Measurements from ENCODE around the gene CNDP1.

CNDP1 gene

GRCh38 chr18:74589811-74590210, 55.5 kb downstream of the CNDP1 start:
- no peak overlapping the region for H3K4me3 Mint-ChIP-seq
- H3K36me3 Mint-ChIP-seq (ENCODE audit: low read depth), result peaks cover 26% of the 10 kb centered on the region
- peaks cover 4% of the 10 kb centered on the region for H3K27me3 Mint-ChIP-seq
- no peak for DNase-seq
- H3K27ac Mint-ChIP-seq, result no peak overlapping the region
- H3K9me3 Mint-ChIP-seq, result peaks cover 2% of the 10 kb centered on the region
- H3K4me1 Mint-ChIP-seq (ENCODE audit: low read depth), result peaks cover 33% of the 10 kb centered on the region

GRCh38 chr18:74590671-74591070, 56.4 kb downstream of the CNDP1 start:
- no peak for DNase-seq
- Mint-ChIP-seq H3K9me3 (peaks cover 2% of the 10 kb centered on the region), H3K36me3 (ENCODE audit: low read depth) (peaks cover 35% of the 10 kb centered on the region), H3K4me3 (no peak overlapping the region), H3K27ac (peak overlapping the region; percentile 31), H3K4me1 (ENCODE audit: low read depth) (peaks cover 42% of the 10 kb centered on the region), H3K27me3 (peaks cover 4% of the 10 kb centered on the region)

- DNase-seq, result no peak
- Mint-ChIP-seq H3K4me1 (ENCODE audit: low read depth) (peaks cover 56% of the 10 kb centered on the region), H3K36me3 (ENCODE audit: low read depth) (peaks cover 57% of the 10 kb centered on the region), H3K9me3 (peaks cover 2% of the 10 kb centered on the region), H3K27ac (peak overlapping the region; percentile 97), H3K27me3 (no peaks in the 10 kb centered on the region), H3K4me3 (peak overlapping the region; percentile 96)
Observed at GRCh38 chr18:74595431-74595830, 61.1 kb downstream of the CNDP1 start.

DNA sequence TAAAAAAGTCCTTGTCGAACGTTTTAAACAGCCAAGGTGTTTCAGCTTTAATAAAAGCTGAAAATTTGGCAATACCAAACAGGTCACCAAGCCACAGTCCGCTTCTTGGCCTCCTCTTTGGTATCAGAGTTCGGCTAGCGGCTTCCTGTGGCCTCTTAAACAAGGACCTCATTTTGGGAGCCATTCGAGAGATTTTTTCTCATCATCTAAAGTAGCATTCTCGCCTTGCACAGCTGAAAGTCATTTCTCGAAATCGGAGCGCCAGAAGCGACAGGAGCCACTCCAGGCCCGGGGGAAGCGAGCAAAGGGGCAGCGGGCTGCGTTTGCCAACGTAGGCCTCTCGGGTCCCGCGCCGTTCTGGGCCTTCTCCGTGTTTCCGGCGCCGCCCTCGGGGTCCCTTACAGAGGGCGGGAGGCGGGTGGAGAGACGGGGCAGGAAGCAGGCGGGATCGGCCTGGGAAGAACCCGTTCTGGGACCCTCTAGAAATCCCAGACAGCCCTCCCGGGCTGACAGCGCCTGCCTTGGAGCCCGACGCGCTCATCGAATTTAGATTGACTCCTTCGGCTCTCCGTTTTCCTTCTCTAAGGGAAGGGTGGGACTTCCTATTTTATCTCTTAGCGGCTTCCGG, 62.8 kb downstream of the CNDP1 start:
- peaks cover 58% of the 10 kb centered on the region for H3K36me3 Mint-ChIP-seq (ENCODE audit: low read depth)
- peak overlapping the region; percentile 97 for H3K27ac Mint-ChIP-seq
- peaks cover 52% of the 10 kb centered on the region for H3K4me1 Mint-ChIP-seq (ENCODE audit: low read depth)
- H3K4me3 Mint-ChIP-seq, result peak overlapping the region; percentile 96
- H3K27me3 Mint-ChIP-seq, result no peaks in the 10 kb centered on the region
- peak; percentile 85 for DNase-seq
- H3K9me3 Mint-ChIP-seq, result peaks cover 2% of the 10 kb centered on the region

DNA sequence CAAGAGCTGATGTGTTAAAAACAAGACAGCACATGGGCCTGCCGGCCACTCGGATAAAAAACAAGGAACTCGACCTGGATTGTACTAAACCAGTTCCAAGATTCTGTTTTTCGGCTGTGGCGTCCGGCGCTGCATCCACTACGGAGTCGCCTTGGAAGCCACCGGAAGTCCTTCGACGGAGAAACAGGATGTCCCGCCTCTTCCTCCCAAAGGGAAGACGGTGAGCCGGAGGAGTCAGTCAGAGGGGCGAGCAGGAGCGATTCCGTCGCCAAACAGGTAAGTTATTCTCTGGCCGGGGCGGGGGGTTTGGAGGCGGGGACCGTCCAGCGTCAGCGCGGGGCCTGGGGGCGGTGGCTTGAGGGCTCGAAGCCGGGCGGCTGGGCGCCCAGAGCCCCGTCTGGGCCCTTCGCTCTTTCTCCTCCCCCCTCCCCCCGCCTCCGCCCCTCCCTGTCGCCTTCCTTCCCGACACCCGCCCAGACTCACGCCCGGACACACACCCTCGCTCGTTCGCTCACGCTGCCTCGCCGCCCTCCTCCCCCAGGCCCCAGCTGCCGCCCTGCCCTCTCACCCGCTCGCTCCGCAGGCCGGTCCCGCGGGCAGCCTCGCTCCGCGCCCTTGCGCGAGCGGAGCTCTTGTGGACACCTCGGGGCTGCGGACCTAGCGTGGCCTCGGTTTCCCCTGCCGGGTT, 63.5 kb downstream of the CNDP1 start, which contains the start of gene ZNF407:
Gene ZNF407, plus strand, starts transcription at position 209 of the 688 bp plus-strand sequence. CDS start 33,150 bp downstream, outside the sequence.
- peaks cover 53% of the 10 kb centered on the region for H3K4me1 Mint-ChIP-seq (ENCODE audit: low read depth)
- H3K9me3 Mint-ChIP-seq, result peaks cover 2% of the 10 kb centered on the region
- H3K4me3 Mint-ChIP-seq, result peak within 1 kb of the TSS; percentile 96
- peak within 1 kb of the TSS; percentile 97 for H3K27ac Mint-ChIP-seq
- DNase-seq, result peak; percentile 93
- H3K27me3 Mint-ChIP-seq, result no peaks in the 10 kb centered on the region
- peaks cover 53% of the 10 kb centered on the region for H3K36me3 Mint-ChIP-seq (ENCODE audit: low read depth)

DNA sequence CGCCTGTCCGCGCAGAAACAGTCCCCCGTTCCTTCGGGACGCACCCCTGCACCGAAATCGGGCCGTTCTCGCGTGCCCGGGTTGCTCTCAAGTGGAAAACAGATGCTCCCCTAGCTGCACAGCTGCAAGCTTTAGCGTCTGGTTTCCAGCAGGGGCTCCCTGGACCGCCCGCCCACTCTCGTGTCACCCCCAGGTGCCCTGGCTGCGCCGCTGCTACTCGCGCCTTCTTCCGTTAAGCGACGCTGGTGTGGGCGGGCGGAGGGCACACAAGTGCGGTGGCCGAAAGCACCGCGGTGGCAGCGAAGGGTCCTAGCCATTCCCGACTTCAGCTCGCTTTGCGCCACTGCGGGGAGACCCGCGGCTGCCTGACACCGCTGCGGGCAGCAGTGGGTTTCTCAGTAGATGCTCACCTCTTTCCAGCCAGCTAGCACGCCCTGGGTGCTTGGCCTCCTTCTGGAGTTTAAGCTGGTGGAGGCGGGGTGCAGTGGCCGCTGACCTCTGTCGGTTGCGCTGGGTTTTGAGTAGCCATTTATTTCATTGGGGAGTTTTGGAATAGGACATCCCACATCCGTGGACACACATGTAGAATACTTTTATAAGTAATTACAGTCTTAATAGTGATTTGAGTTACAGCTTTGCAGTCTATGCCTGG, 64.2 kb downstream of the CNDP1 start:
- peak overlapping the region; percentile 97 for H3K27ac Mint-ChIP-seq
- DNase-seq, result peak; percentile 80
- H3K27me3 Mint-ChIP-seq, result no peaks in the 10 kb centered on the region
- H3K4me1 Mint-ChIP-seq (ENCODE audit: low read depth), result peaks cover 50% of the 10 kb centered on the region
- H3K4me3 Mint-ChIP-seq, result peak overlapping the region; percentile 96
- H3K9me3 Mint-ChIP-seq, result peaks cover 2% of the 10 kb centered on the region
- H3K36me3 Mint-ChIP-seq (ENCODE audit: low read depth), result peaks cover 47% of the 10 kb centered on the region

GRCh38 chr18:74604361-74604760, 70.1 kb downstream of the CNDP1 start:
- Mint-ChIP-seq H3K9me3 (no peaks in the 10 kb centered on the region), H3K4me1 (ENCODE audit: low read depth) (peaks cover 39% of the 10 kb centered on the region), H3K4me3 (no peak overlapping the region), H3K36me3 (ENCODE audit: low read depth) (peaks cover 8% of the 10 kb centered on the region), H3K27me3 (no peaks in the 10 kb centered on the region), H3K27ac (no peak overlapping the region)
- no peak for DNase-seq

GRCh38 chr18:74604774-74605173, 70.5 kb downstream of the CNDP1 start:
- no peaks in the 10 kb centered on the region for H3K27me3 Mint-ChIP-seq
- H3K4me3 Mint-ChIP-seq, result no peak overlapping the region
- peaks cover 39% of the 10 kb centered on the region for H3K4me1 Mint-ChIP-seq (ENCODE audit: low read depth)
- H3K9me3 Mint-ChIP-seq, result no peaks in the 10 kb centered on the region
- no peak overlapping the region for H3K27ac Mint-ChIP-seq
- DNase-seq, result no peak
- H3K36me3 Mint-ChIP-seq (ENCODE audit: low read depth), result peaks cover 8% of the 10 kb centered on the region

DNA sequence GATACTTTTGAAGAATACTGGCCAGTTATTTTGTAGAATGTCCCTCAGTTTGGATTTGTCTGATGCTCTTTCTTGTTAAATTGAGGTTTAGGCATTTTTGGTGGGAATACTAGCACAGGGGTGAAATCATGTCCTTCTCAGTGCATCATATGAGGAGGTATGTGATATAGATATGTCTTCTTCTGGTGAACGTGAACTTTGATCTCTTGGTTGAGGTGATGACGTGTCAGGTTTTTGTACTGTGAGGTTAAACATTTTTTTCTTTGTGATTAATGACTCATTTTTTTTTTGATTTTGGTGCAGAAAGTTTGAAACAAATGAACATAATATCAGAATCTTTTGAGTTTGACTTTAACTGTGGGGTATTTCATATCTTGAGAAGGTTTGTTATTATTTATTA, 74.4 kb downstream of the CNDP1 start:
- H3K27ac Mint-ChIP-seq, result no peak overlapping the region
- H3K4me1 Mint-ChIP-seq (ENCODE audit: low read depth), result peaks cover 46% of the 10 kb centered on the region
- H3K4me3 Mint-ChIP-seq, result no peak overlapping the region
- DNase-seq, result no peak
- no peaks in the 10 kb centered on the region for H3K9me3 Mint-ChIP-seq
- no peaks in the 10 kb centered on the region for H3K27me3 Mint-ChIP-seq
- peaks cover 3% of the 10 kb centered on the region for H3K36me3 Mint-ChIP-seq (ENCODE audit: low read depth)

DNA sequence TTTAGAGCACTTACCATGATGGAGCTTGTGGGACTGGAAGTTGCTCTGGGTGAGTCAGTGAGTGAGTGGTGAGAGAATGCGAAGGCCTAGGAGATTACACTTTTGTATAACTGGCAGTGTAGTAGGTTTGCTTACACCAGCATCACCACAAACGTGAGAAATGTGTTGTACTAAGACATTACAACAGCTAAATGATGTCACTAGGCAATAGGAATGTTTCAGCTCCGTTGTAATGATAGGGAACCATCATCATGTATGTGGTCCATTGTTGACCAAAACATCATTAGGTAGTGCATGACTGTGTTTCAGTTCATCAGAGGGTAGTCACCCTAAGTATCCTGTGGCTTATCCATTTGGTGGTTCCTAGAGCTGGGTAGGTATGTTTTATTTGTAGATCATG, 75.2 kb downstream of the CNDP1 start:
- Mint-ChIP-seq H3K27me3 (no peaks in the 10 kb centered on the region), H3K4me1 (ENCODE audit: low read depth) (peaks cover 42% of the 10 kb centered on the region), H3K9me3 (no peaks in the 10 kb centered on the region), H3K36me3 (ENCODE audit: low read depth) (peaks cover 2% of the 10 kb centered on the region), H3K27ac (no peak overlapping the region), H3K4me3 (no peak overlapping the region)
- DNase-seq, result no peak

DNA sequence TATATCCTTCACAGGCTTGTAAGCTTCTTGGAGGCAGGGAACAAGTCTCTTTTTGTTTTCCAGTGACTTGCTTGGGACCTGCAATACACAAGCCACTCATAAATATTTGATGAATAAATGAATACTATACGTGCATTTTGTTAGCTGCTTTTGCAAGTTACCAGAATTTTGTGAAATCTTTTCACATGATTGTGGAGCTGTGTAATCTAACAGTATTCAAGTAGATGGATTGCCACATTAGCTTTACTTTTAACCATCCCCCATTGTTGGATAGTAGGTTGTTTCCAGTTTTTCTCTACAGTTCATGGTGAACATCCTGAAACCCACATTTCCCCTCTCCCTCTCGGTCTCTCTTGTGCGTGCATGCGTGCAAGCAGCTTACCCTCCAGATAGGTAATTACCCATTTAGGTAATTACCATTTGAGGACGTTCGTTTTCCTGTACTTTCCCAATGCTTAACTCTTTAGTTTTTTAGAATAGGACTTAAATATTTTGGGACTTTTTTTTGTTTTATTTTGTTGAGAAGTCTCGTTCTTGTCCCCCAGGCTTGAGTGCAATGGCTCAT, 75.8 kb downstream of the CNDP1 start:
- no peak for DNase-seq
- H3K4me1 Mint-ChIP-seq (ENCODE audit: low read depth), result peaks cover 39% of the 10 kb centered on the region
- H3K27ac Mint-ChIP-seq, result no peak overlapping the region
- H3K27me3 Mint-ChIP-seq, result no peaks in the 10 kb centered on the region
- no peaks in the 10 kb centered on the region for H3K9me3 Mint-ChIP-seq
- peaks cover 4% of the 10 kb centered on the region for H3K36me3 Mint-ChIP-seq (ENCODE audit: low read depth)
- H3K4me3 Mint-ChIP-seq, result no peak overlapping the region

DNA sequence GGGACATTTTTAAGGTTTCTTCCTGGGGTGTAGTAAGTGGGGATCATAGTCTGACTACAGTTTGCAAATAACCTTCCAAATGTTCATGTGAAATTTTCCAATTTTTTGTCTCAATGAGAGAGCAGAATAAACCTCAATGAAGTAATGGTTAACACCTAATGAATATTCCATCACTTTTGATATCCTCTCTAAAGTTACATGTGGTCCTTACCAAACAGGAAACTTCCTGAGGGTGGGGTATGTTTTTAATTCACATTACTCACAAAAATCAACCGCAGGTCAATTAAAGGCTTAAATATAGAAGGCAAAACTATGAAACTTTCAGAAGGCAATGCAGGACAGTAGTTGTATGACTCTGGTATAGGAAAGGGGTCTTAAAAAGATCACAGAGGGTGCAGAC, 76.6 kb downstream of the CNDP1 start:
- DNase-seq, result no peak
- Mint-ChIP-seq H3K27me3 (no peaks in the 10 kb centered on the region), H3K9me3 (no peaks in the 10 kb centered on the region), H3K36me3 (ENCODE audit: low read depth) (peaks cover 4% of the 10 kb centered on the region), H3K27ac (no peak overlapping the region), H3K4me3 (no peak overlapping the region), H3K4me1 (ENCODE audit: low read depth) (peaks cover 41% of the 10 kb centered on the region)

DNA sequence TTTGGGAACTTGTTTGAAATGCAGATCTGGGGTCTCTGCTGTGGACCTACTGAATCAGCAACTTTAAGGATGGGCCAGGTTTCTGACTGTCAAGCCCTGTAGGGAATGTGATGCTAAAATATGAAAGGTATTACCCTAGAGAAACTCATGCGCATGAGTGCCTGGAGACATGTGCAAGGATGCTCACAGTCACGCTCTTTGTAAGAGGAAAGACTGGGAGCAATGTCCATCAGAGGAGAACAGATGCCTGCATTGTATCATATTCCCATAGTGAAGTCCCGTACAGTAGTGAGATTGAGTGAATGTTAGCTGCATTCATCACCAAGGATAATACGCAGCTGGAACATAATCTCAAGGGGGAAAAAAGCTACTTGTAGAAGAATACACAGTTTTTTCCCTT, 77.5 kb downstream of the CNDP1 start:
- H3K4me3 Mint-ChIP-seq, result no peak overlapping the region
- H3K27ac Mint-ChIP-seq, result no peak overlapping the region

GRCh38 chr18:74613381-74613780, 79.1 kb downstream of the CNDP1 start:
- no peak for DNase-seq
- no peak overlapping the region for H3K27ac Mint-ChIP-seq
- peaks cover 39% of the 10 kb centered on the region for H3K4me1 Mint-ChIP-seq (ENCODE audit: low read depth)
- no peak overlapping the region for H3K4me3 Mint-ChIP-seq
- no peaks in the 10 kb centered on the region for H3K27me3 Mint-ChIP-seq
- no peaks in the 10 kb centered on the region for H3K9me3 Mint-ChIP-seq
- peaks cover 4% of the 10 kb centered on the region for H3K36me3 Mint-ChIP-seq (ENCODE audit: low read depth)

More for the DNA sequence above, 77.5 kb downstream of the CNDP1 start:
- Mint-ChIP-seq H3K27me3 (no peaks in the 10 kb centered on the region), H3K4me1 (ENCODE audit: low read depth) (peaks cover 40% of the 10 kb centered on the region), H3K36me3 (ENCODE audit: low read depth) (peaks cover 4% of the 10 kb centered on the region), H3K9me3 (no peaks in the 10 kb centered on the region)
- DNase-seq, result no peak

GRCh38 chr18:74616494-74616893, 82.2 kb downstream of the CNDP1 start:
- H3K36me3 Mint-ChIP-seq (ENCODE audit: low read depth), result peaks cover 4% of the 10 kb centered on the region
- peaks cover 15% of the 10 kb centered on the region for H3K4me1 Mint-ChIP-seq (ENCODE audit: low read depth)
- DNase-seq, result no peak
- no peaks in the 10 kb centered on the region for H3K9me3 Mint-ChIP-seq
- H3K27ac Mint-ChIP-seq, result no peak overlapping the region
- H3K27me3 Mint-ChIP-seq, result no peaks in the 10 kb centered on the region
- H3K4me3 Mint-ChIP-seq, result no peak overlapping the region

All from activated T-cell treated with anti-CD3 and anti-CD28 coated beads, Interleukin-2, amount 50 U/mL, for 24 hours (primary cell).